Muscle of leg (tissue), 11 donors: ENCODE data around the gene MMRN1. TPM values are rescaled to one million over a fixed set of nuclear protein-coding genes. Genes with fewer than 3 reads are reported as not detected.

Source experiments
- DNase-seq: peaks from one replicate; pipeline ENCODE4 v3.0.0; 2013
- H3K27ac ChIP-seq: one replicate; pipeline ENCODE4 v1.5.1; 2013; ENCODE audit warnings: mild to moderate bottlenecking, low read length, control low read depth
- H3K27me3 ChIP-seq: one replicate; pipeline ENCODE4 v1.6.1; 2013; ENCODE audit warnings: low read length; ENCODE audit not compliant: control insufficient read depth, insufficient read depth
- H3K36me3 ChIP-seq: one replicate; pipeline ENCODE4 v1.6.1; 2013; ENCODE audit warnings: low read length; ENCODE audit not compliant: control insufficient read depth, insufficient read depth
- H3K4me1 ChIP-seq: one replicate; pipeline ENCODE4 v1.6.1; 2013; ENCODE audit warnings: low read length; ENCODE audit not compliant: control insufficient read depth, insufficient read depth
- H3K4me3 ChIP-seq: one replicate; pipeline ENCODE4 v1.5.1; 2013; ENCODE audit warnings: low read length, control low read depth
- H3K9me3 ChIP-seq: replicated peaks from 2 replicates; pipeline ENCODE4 v1.6.1; 2013; ENCODE audit warnings: low read depth, low read length; ENCODE audit not compliant: control insufficient read depth
- WGBS: methylation state at CpG from one replicate; pipeline ENCODE4 v1.1.5; 2013; ENCODE audit warnings: missing lambda C conversion rate; ENCODE audit not compliant: insufficient coverage; 5-methylcytosine and 5-hydroxymethylcytosine counted together
- polyA plus RNA-seq, 8 donors: library from polyadenylated mRNA; unstranded; fragments of 120-200 nt; gene quantifications; one replicate each; pipeline versions ENCODE4 v1.2.1 to v1.2.3, GENCODE V29; 2013; ENCODE audit warnings: inconsistent platforms in 1 of 8, low replicate concordance in 1 of 8; ENCODE audit not compliant: insufficient read length in 8 of 8, insufficient read depth in 1 of 8
- total RNA-seq: library from RNA; stranded (reverse); fragments of 120-200 nt; gene quantifications from one replicate; pipeline ENCODE4 v1.2.4, GENCODE V29; 2013

MMRN1 gene
- total and polyA plus RNA-seq, 9 donors: 1.4 to 8.8 (median 6.4) TPM

DNA sequence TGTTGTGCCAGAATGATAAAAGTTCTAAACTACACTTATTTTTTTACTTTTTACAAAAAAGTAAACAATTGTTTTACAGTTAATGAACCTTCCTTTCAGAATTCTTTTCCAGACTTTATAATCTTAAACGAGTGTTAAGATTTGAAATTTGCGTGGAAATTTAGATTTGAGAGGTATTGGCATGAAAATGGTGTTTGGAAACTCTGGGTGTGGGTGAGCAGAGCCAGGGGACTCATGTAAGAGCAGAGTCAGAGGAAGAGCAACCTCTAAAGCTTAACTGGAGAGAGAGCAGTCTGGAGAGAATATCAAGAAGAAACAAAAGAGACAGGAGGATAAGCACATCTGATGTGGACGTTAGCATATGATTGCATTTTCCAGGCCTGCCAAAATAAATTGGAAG, 48.2 kb downstream of the MMRN1 start:
- Histone ChIP-seq H3K4me3 (no peak overlapping the region), H3K4me1 (no peaks in the 10 kb centered on the region), H3K27me3 (no peaks in the 10 kb centered on the region), H3K27ac (no peak overlapping the region), H3K9me3 (no peaks in the 10 kb centered on the region), H3K36me3 (no peaks in the 10 kb centered on the region)
- WGBS: 49% methylated on average over 2 of the region's 3 CpGs
- DNase-seq: no peak

- Histone ChIP-seq H3K27ac (no peak overlapping the region), H3K4me3 (no peak overlapping the region), H3K9me3 (no peaks in the 10 kb centered on the region), H3K27me3 (no peaks in the 10 kb centered on the region), H3K4me1 (no peaks in the 10 kb centered on the region), H3K36me3 (no peaks in the 10 kb centered on the region)
- WGBS: no CpG with 5 or more reads among the region's 2 CpGs
- DNase-seq: no peak
Observed at GRCh38 chr4:89949782-89950387, 55.2 kb downstream of the MMRN1 start.

DNA sequence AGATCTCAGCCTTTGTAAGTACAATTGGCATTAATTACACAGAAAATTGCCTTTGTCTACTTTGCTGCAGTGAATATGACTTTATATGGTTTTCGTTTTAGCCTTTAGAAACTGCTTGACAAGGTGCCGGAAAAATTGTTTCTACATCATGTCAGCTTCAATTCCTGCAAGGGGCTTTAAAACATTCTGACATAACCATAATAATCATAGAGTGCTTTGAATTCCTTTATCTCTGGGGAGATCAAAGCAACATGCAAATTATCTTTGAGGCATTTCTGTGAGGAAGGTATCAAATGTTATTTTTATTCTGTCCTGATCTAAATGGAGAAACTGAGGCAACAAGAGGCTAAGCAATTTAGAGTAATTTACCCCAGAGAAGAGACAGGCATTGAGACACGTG, 57.8 kb downstream of the MMRN1 start:
- Histone ChIP-seq H3K4me1 (no peaks in the 10 kb centered on the region), H3K27ac (no peak overlapping the region), H3K27me3 (no peaks in the 10 kb centered on the region), H3K4me3 (no peak overlapping the region), H3K9me3 (no peaks in the 10 kb centered on the region), H3K36me3 (no peaks in the 10 kb centered on the region)
- no peak for DNase-seq
- WGBS: no CpG with 5 or more reads among the region's 3 CpGs

DNA sequence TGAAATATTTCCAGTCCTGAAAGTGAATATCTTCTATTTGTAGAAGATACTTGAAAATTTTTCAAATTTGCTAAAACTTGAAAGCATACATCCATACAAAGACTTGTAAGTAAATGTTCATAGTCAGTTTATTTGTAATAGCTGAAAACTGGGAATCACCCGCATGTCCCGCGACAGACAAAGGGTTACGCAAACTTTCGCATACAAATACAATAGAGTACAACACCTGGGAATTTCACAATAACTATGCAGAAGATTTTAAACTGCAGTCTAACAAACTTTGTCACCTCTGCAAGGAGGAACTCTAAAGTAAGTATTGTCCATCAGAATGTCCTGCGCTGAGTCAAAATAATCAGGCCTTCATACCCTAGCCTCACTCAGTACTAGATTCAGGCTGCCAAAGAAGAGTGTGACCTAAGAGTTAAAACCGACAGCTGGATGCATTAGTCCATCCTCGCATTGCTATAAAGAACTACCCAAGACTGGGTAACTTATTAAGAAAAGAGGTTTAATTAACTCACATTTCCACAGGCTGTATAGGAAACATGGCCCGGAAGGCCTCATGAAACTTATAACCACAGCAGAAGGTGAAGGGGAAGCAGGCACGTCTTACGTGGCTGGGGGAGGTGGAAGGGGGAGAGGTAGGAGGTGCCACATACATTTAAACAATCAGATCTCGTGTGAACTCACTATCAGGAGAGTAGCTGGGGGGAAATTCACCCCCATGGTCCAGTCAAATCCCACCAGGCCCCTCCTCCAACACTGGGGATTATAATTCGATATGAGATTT, 60.4 kb downstream of the MMRN1 start:
- DNase-seq: no peak
- Histone ChIP-seq H3K4me3 (no peak overlapping the region), H3K4me1 (no peaks in the 10 kb centered on the region), H3K27me3 (no peaks in the 10 kb centered on the region), H3K9me3 (no peaks in the 10 kb centered on the region), H3K27ac (no peak overlapping the region), H3K36me3 (no peaks in the 10 kb centered on the region)
- no CpG with 5 or more reads among the region's 13 CpGs for WGBS

- Histone ChIP-seq H3K27me3 (no peaks in the 10 kb centered on the region), H3K36me3 (no peaks in the 10 kb centered on the region), H3K9me3 (no peaks in the 10 kb centered on the region), H3K4me1 (no peaks in the 10 kb centered on the region), H3K4me3 (no peak overlapping the region), H3K27ac (no peak overlapping the region)
- no peak for DNase-seq
- no CpG with 5 or more reads among the region's 4 CpGs for WGBS
Observed at GRCh38 chr4:89957046-89957926, 62.6 kb downstream of the MMRN1 start.

GRCh38 chr4:89981789-89982334, 87.2 kb downstream of the MMRN1 start:
- Histone ChIP-seq H3K4me3 (no peak overlapping the region), H3K4me1 (no peaks in the 10 kb centered on the region), H3K36me3 (no peaks in the 10 kb centered on the region), H3K9me3 (no peaks in the 10 kb centered on the region), H3K27me3 (no peaks in the 10 kb centered on the region), H3K27ac (no peak overlapping the region)
- WGBS: no CpG with 5 or more reads among the region's 2 CpGs
- no peak for DNase-seq

GRCh38 chr4:89988268-89988667, 93.6 kb downstream of the MMRN1 start:
- H3K9me3 ChIP-seq: no peaks in the 10 kb centered on the region

DNA sequence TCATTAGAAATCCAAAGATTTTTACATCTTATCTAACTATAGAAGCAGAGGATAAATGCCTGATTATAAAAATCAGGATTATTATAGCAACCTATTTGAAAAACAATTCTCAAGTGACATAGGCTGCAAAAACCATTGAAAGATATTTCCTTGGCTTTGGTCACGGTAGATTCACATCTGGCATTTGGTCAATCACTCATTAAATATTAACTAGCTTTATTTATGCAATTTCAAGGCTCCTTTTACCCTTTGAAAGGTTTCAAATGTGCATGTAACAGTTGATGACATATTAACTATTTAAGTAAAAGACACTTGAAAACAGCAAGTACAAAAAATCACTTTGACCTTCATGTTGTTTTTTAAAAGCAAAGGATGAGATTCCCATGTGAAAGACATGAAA, 98.1 kb downstream of the MMRN1 start:
- Histone ChIP-seq H3K27ac (no peak overlapping the region), H3K27me3 (no peaks in the 10 kb centered on the region), H3K9me3 (no peaks in the 10 kb centered on the region), H3K4me1 (no peaks in the 10 kb centered on the region), H3K36me3 (no peaks in the 10 kb centered on the region), H3K4me3 (no peak overlapping the region)
- no CpG with 5 or more reads among the region's 1 CpG for WGBS
- no peak for DNase-seq

More at GRCh38 chr4:89988268-89988667, 93.6 kb downstream of the MMRN1 start:
- WGBS: no CpG with 5 or more reads among the region's 2 CpGs
- no peaks in the 10 kb centered on the region for H3K27me3 ChIP-seq
- no peak for DNase-seq
- H3K36me3 ChIP-seq: no peaks in the 10 kb centered on the region
- H3K27ac ChIP-seq: no peak overlapping the region
- H3K4me3 ChIP-seq: no peak overlapping the region
- H3K4me1 ChIP-seq: no peaks in the 10 kb centered on the region

GRCh38 chr4:89994176-89994873, 99.7 kb downstream of the MMRN1 start:
- no peaks in the 10 kb centered on the region for H3K9me3 ChIP-seq
- no peaks in the 10 kb centered on the region for H3K36me3 ChIP-seq
- no peak overlapping the region for H3K4me3 ChIP-seq
- whole genome bisulfite sequencing: 85% methylated on average over 2 of the region's 3 CpGs
- no peaks in the 10 kb centered on the region for H3K4me1 ChIP-seq
- H3K27ac ChIP-seq: no peak overlapping the region
- DNase-seq: no peak
- no peaks in the 10 kb centered on the region for H3K27me3 ChIP-seq
